ENCODE measurements around the gene PPM1E.

GRCh38 chr17:58993311-58993710 is 237.7 kb downstream of the PPM1E start:
- TF ChIP-seq POLR2A (IDR thresholded peaks at IDR 0.05) = no peak
- TF ChIP-seq, protein P1, sequence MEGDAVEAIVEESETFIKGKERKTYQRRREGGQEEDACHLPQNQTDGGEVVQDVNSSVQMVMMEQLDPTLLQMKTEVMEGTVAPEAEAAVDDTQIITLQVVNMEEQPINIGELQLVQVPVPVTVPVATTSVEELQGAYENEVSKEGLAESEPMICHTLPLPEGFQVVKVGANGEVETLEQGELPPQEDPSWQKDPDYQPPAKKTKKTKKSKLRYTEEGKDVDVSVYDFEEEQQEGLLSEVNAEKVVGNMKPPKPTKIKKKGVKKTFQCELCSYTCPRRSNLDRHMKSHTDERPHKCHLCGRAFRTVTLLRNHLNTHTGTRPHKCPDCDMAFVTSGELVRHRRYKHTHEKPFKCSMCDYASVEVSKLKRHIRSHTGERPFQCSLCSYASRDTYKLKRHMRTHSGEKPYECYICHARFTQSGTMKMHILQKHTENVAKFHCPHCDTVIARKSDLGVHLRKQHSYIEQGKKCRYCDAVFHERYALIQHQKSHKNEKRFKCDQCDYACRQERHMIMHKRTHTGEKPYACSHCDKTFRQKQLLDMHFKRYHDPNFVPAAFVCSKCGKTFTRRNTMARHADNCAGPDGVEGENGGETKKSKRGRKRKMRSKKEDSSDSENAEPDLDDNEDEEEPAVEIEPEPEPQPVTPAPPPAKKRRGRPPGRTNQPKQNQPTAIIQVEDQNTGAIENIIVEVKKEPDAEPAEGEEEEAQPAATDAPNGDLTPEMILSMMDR (IDR thresholded peaks at IDR 0.05) = no peak

Data from breast epithelium (tissue), 3 donors.